Panc1 (cell line): ENCODE data around the gene PCTP. TPM values are rescaled to one million over a fixed set of nuclear protein-coding genes. Genes with fewer than 3 reads are reported as not detected.

Experiments used
- ATAC-seq: fragments of 200-7000 bp; cut with Tn5 transposase; 2 replicates; pipeline ENCODE4 v1.9.1; 2020; ENCODE audit warnings: mild to moderate bottlenecking, moderate library complexity
- BruUV-seq: library from RNA; stranded (reverse); fragments of 400-500 nt; replicated peaks from 2 replicates; lab custom pipeline; 2021; lab: Mats Ljungman, UMichigan
- CTCF ChIA-PET: fragments of 300-600 bp; sonication (Branson Sonifier 250); formaldehyde crosslinking; loops from one replicate; lab custom pipeline; 2022; ENCODE audit warnings: antibody characterized with exemption; lab: Charles Lee
- POLR2A ChIA-PET: fragments of 300-600 bp; sonication (Branson Sonifier 250); formaldehyde crosslinking; loops from one replicate; lab custom pipeline; 2022; ENCODE audit warnings: antibody characterized with exemption; lab: Charles Lee
- DNase-seq: peaks from one replicate; pipeline ENCODE4 v3.0.0-alpha.2; 2010; ENCODE audit warnings: low read depth, low spot score
- H3K27ac ChIP-seq: 2 replicates; pipeline ENCODE4 v1.5.1; 2011; ENCODE audit warnings: mild to moderate bottlenecking, low read length, inconsistent platforms
- H3K27me3 ChIP-seq: fragments of 200-500 bp; sonication (Bioruptor generic); 2 replicates; pipeline ENCODE4 v1.6.0; 2014; ENCODE audit warnings: low read length, inconsistent platforms; ENCODE audit not compliant: control insufficient read depth, insufficient read depth
- H3K36me3 ChIP-seq: fragments of 200-500 bp; sonication (Bioruptor generic); 2 replicates; pipeline ENCODE4 v1.5.1; 2014; ENCODE audit warnings: inconsistent platforms, mild to moderate bottlenecking, low read length, moderate library complexity; ENCODE audit not compliant: control insufficient read depth, insufficient read depth
- H3K4me1 ChIP-seq: 2 replicates; pipeline ENCODE4 v1.5.1; 2011; ENCODE audit warnings: inconsistent platforms, mild to moderate bottlenecking, low read length, moderate library complexity; ENCODE audit not compliant: control insufficient read depth, insufficient read depth
- H3K4me3 ChIP-seq, 2 experiments: 2 replicates each; pipeline ENCODE4 v1.5.1; 2011 to 2012; ENCODE audit warnings: low read depth in 2 of 2, low read length in 2 of 2, mild to moderate bottlenecking in 2 of 2, inconsistent platforms in 1 of 2, moderate library complexity in 1 of 2
- H3K9me3 ChIP-seq: fragments of 200-500 bp; sonication (Bioruptor generic); 2 replicates; pipeline ENCODE4 v1.5.1; 2014; ENCODE audit warnings: low read depth, mild to moderate bottlenecking, inconsistent platforms, low read length, moderate library complexity; ENCODE audit not compliant: control insufficient read depth, insufficient read depth
- CTCF ChIP-seq: fragments of 450-650 bp; IDR thresholded peaks from 2 replicates; pipeline ENCODE4 v1.5.1; 2017; ENCODE audit warnings: mild to moderate bottlenecking
- POLR2AphosphoS5 ChIP-seq: IDR thresholded peaks from 2 replicates; pipeline ENCODE4 v1.6.1; 2012; ENCODE audit warnings: mild to moderate bottlenecking, low read depth, low read length, moderate library complexity
- REST ChIP-seq, 2 experiments: IDR thresholded peaks; 2 replicates each; pipeline ENCODE4 v1.6.1; 2011 to 2012; ENCODE audit warnings: low read depth in 2 of 2, control low read depth in 1 of 2, low read length in 1 of 2, mild to moderate bottlenecking in 1 of 2, moderate library complexity in 1 of 2; ENCODE audit not compliant: insufficient read depth in 1 of 2
- SIN3A ChIP-seq: IDR thresholded peaks from 2 replicates; pipeline ENCODE4 v1.6.1; 2012; ENCODE audit warnings: low read depth, mild to moderate bottlenecking, low read length, moderate library complexity, borderline replicate concordance; ENCODE audit not compliant: insufficient read depth
- TCF7L2 ChIP-seq: IDR thresholded peaks from 2 replicates; pipeline ENCODE4 v1.6.1; 2011; ENCODE audit warnings: mild to moderate bottlenecking, low read depth, low read length, inconsistent platforms
- in situ Hi-C: cut with HindIII; loops from 2 replicates; pipeline ENCODE4 v1.10.0; 2016; ENCODE audit warnings: low sequenced_read_pairs, low pct_unique_long_range_greater_than_20kb
- intact Hi-C: fragments of 100-400 bp; cut with micrococcal nuclease; formaldehyde crosslinking; loops from one replicate; pipeline ENCODE4 v1.10.0; 2022; ENCODE audit not compliant: unreplicated experiment
- total RNA-seq: library from RNA; stranded (reverse); gene quantifications from one replicate; pipeline ENCODE4 v1.2.1, GENCODE V29; 2021; ENCODE audit not compliant: unreplicated experiment

PCTP gene
- total RNA-seq, 1 experiment from 2014 or later, result 23.7 TPM

- ChIA-PET CTCF (no interaction called here), POLR2A (no interaction called here)
- H3K9me3 ChIP-seq, result no peaks in the 10 kb centered on the region
- H3K27me3 ChIP-seq, result no peaks in the 10 kb centered on the region
- BruUV-seq, result no TSS peak
- H3K27ac ChIP-seq, result no peak overlapping the region
- no peak for ATAC-seq
- 0 out of 2 replicates have a peak, but pooled peaks cover 5% of the 10 kb centered on the region for H3K4me1 ChIP-seq
- no peak overlapping the region for H3K4me3 ChIP-seq
- no peak for DNase-seq
- TF ChIP-seq CTCF (no peak; the same call in 1 of the 2 replicates), POLR2AphosphoS5 (no peak)
- in situ Hi-C loops, result no loop called here
- H3K36me3 ChIP-seq, result no peaks in the 10 kb centered on the region
- intact Hi-C loops, result loop anchor here (10.0 kb wide), 1 partner anchor 167 kb away; no protein-coding TSS in a partner anchor
Measured at GRCh38 chr17:55772086-55772485, 21.2 kb downstream of the PCTP start.

GRCh38 chr17:55773671-55774070 is 22.8 kb downstream of the PCTP start:
- Histone ChIP-seq H3K4me1 (0 out of 2 replicates have a peak, but pooled peaks cover 5% of the 10 kb centered on the region), H3K36me3 (no peaks in the 10 kb centered on the region), H3K9me3 (no peaks in the 10 kb centered on the region), H3K27me3 (no peaks in the 10 kb centered on the region), H3K27ac (no peak overlapping the region), H3K4me3 (no peak overlapping the region)
- intact Hi-C loops, result loop anchor here (10.0 kb wide), 1 partner anchor 169 kb away; no protein-coding TSS in a partner anchor
- in situ Hi-C loops, result no loop called here
- ChIA-PET CTCF (no interaction called here), POLR2A (no interaction called here)
- ATAC-seq (no peak), DNase-seq (no peak)
- no TSS peak for BruUV-seq
- TF ChIP-seq REST (IDR thresholded peaks at IDR 0.05; ENCODE audit: insufficient read depth in 1 of 2, low read depth in 2 of 2, low read length in 1 of 2), result no peak
- TF ChIP-seq TCF7L2, result no peak
- no peak for TF ChIP-seq CTCF
- TF ChIP-seq SIN3A, result no peak
- no peak for TF ChIP-seq POLR2AphosphoS5
